ENCODE data around the gene ENOX1.

Gene ENOX1

GRCh38 chr13:43785650-43786471 is 911 bp downstream of the ENOX1 start:
- peak; percentile 73 for DNase-seq

GRCh38 chr13:43785261-43785649 is 1.5 kb downstream of the ENOX1 start:
- no peak for DNase-seq

GRCh38 chr13:43784496-43784895 is 2.3 kb downstream of the ENOX1 start:
- DNase-seq = peak; percentile 58

GRCh38 chr13:43783820-43784219 is 3.0 kb downstream of the ENOX1 start:
- peak; percentile 42 for DNase-seq

GRCh38 chr13:43782686-43783085 is 4.1 kb downstream of the ENOX1 start:
- DNase-seq = no peak

GRCh38 chr13:43780666-43781065 is 6.1 kb downstream of the ENOX1 start:
- DNase-seq = no peak

- DNase-seq = peak; percentile 76
Measured at GRCh38 chr13:43776501-43777079, 10.2 kb downstream of the ENOX1 start.

- peak; percentile 33 for DNase-seq
Measured at GRCh38 chr13:43776006-43776405, 10.8 kb downstream of the ENOX1 start.

GRCh38 chr13:43773602-43774001 is 13.2 kb downstream of the ENOX1 start:
- DNase-seq = no peak

- no peak for DNase-seq
Measured at GRCh38 chr13:43770871-43771270, 15.9 kb downstream of the ENOX1 start.

GRCh38 chr13:43769529-43769928 is 17.2 kb downstream of the ENOX1 start:
- DNase-seq = no peak

- no peak for DNase-seq
Measured at GRCh38 chr13:43767341-43767931, 19.3 kb downstream of the ENOX1 start.

- no peak for DNase-seq
Measured at GRCh38 chr13:43766725-43767124, 20.0 kb downstream of the ENOX1 start.

- no peak for DNase-seq
Measured at GRCh38 chr13:43764349-43764748, 22.4 kb downstream of the ENOX1 start.

GRCh38 chr13:43763143-43763759 is 23.5 kb downstream of the ENOX1 start:
- no peak for DNase-seq

- DNase-seq = no peak
Measured at GRCh38 chr13:43761616-43762315, 25.0 kb downstream of the ENOX1 start.

- no peak for DNase-seq
Measured at GRCh38 chr13:43760257-43760656, 26.5 kb downstream of the ENOX1 start.

- DNase-seq = no peak
Measured at GRCh38 chr13:43758834-43759233, 27.9 kb downstream of the ENOX1 start.

GRCh38 chr13:43757266-43757665 is 29.5 kb downstream of the ENOX1 start:
- DNase-seq = no peak

GRCh38 chr13:43755844-43756243 is 30.9 kb downstream of the ENOX1 start:
- no peak for DNase-seq

- DNase-seq = peak; percentile 34
Measured at GRCh38 chr13:43751624-43752023, 35.1 kb downstream of the ENOX1 start.

- DNase-seq = no peak
Measured at GRCh38 chr13:43749503-43749902, 37.3 kb downstream of the ENOX1 start.

Data from fibroblast of skin of back (primary cell).